Dendritic cell treated with granulocyte-macrophage colony-stimulating factor and Interleukin-4, amounts not matched to agents 40 ng/mL and 50 ng/mL, for 4 days (primary cell): Measurements from ENCODE around the gene KCTD10.

Experiments
- H3K27ac Mint-ChIP-seq: one replicate; pipeline ENCODE4 v1.8.0; 2022; ENCODE audit warnings: mild to moderate bottlenecking, mixed read lengths
- H3K27me3 Mint-ChIP-seq: one replicate; pipeline ENCODE4 v1.8.0; 2022; ENCODE audit warnings: mild to moderate bottlenecking, mixed read lengths
- H3K36me3 Mint-ChIP-seq: one replicate; pipeline ENCODE4 v1.8.0; 2022; ENCODE audit warnings: low read depth, mixed read lengths
- H3K4me1 Mint-ChIP-seq: one replicate; pipeline ENCODE4 v1.8.0; 2022; ENCODE audit warnings: low read depth, mixed read lengths
- H3K4me3 Mint-ChIP-seq: one replicate; pipeline ENCODE4 v1.8.0; 2022; ENCODE audit warnings: mild to moderate bottlenecking, moderate library complexity, mixed read lengths
- H3K9me3 Mint-ChIP-seq: one replicate; pipeline ENCODE4 v1.8.0; 2022; ENCODE audit warnings: mixed read lengths
- intact Hi-C: fragments of 100-400 bp; cut with micrococcal nuclease; formaldehyde crosslinking; loops from one replicate; pipeline ENCODE4 v1.15.0; 2022

Gene KCTD10

GRCh38 chr12:109477185-109477962 is at the start of gene KCTD10, which contains the start of gene UBE3B:
TSS of gene KCTD10 (minus strand) at chr12:109477300. CDS start at chr12:109477262, 38 bp downstream.
TSS of gene UBE3B (plus strand) at chr12:109477634. CDS start at chr12:109483552, 5,918 bp downstream.
- no peaks in the 10 kb centered on the region for H3K27me3 Mint-ChIP-seq
- peak within 1 kb of the TSS; percentile 99 for H3K27ac Mint-ChIP-seq
- H3K36me3 Mint-ChIP-seq, result peaks cover 32% of the 10 kb centered on the region
- H3K9me3 Mint-ChIP-seq, result no peaks in the 10 kb centered on the region
- H3K4me3 Mint-ChIP-seq, result peak within 1 kb of the TSS; percentile 96
- intact Hi-C loops, result loop anchor here (2.0 kb wide), 2 partner anchors 15 to 45 kb away; no protein-coding TSS in a partner anchor
- H3K4me1 Mint-ChIP-seq, result peaks cover 44% of the 10 kb centered on the region

- peaks cover 100% of the 10 kb centered on the region for H3K36me3 Mint-ChIP-seq
- no peaks in the 10 kb centered on the region for H3K4me1 Mint-ChIP-seq
- intact Hi-C loops, result no loop called here
- no peak overlapping the region for H3K27ac Mint-ChIP-seq
- no peaks in the 10 kb centered on the region for H3K27me3 Mint-ChIP-seq
- H3K9me3 Mint-ChIP-seq, result no peaks in the 10 kb centered on the region
- H3K4me3 Mint-ChIP-seq, result no peak overlapping the region
Measured at GRCh38 chr12:109525279-109525585, 48.1 kb upstream of the KCTD10 start.

- Mint-ChIP-seq H3K9me3 (no peaks in the 10 kb centered on the region), H3K27me3 (no peaks in the 10 kb centered on the region), H3K4me3 (no peak overlapping the region), H3K36me3 (peaks cover 100% of the 10 kb centered on the region), H3K27ac (no peak overlapping the region), H3K4me1 (no peaks in the 10 kb centered on the region)
- intact Hi-C loops, result no loop called here
Measured at GRCh38 chr12:109524466-109525278, 47.6 kb upstream of the KCTD10 start.

GRCh38 chr12:109523504-109523903 is 46.4 kb upstream of the KCTD10 start:
- Mint-ChIP-seq H3K36me3 (peaks cover 99% of the 10 kb centered on the region), H3K27ac (no peak overlapping the region)

GRCh38 chr12:109523071-109523470 is 46.0 kb upstream of the KCTD10 start:
- H3K4me3 Mint-ChIP-seq, result no peak overlapping the region
- H3K27me3 Mint-ChIP-seq, result no peaks in the 10 kb centered on the region
- H3K36me3 Mint-ChIP-seq, result peaks cover 99% of the 10 kb centered on the region
- no peaks in the 10 kb centered on the region for H3K9me3 Mint-ChIP-seq
- H3K27ac Mint-ChIP-seq, result no peak overlapping the region
- H3K4me1 Mint-ChIP-seq, result no peaks in the 10 kb centered on the region
- intact Hi-C loops, result no loop called here

More at GRCh38 chr12:109523504-109523903, 46.4 kb upstream of the KCTD10 start:
- no peak overlapping the region for H3K4me3 Mint-ChIP-seq
- H3K4me1 Mint-ChIP-seq, result no peaks in the 10 kb centered on the region
- H3K27me3 Mint-ChIP-seq, result no peaks in the 10 kb centered on the region
- intact Hi-C loops, result no loop called here
- H3K9me3 Mint-ChIP-seq, result no peaks in the 10 kb centered on the region

- intact Hi-C loops, result no loop called here
- Mint-ChIP-seq H3K27ac (no peak overlapping the region), H3K27me3 (no peaks in the 10 kb centered on the region), H3K9me3 (no peaks in the 10 kb centered on the region), H3K4me3 (no peak overlapping the region), H3K4me1 (no peaks in the 10 kb centered on the region), H3K36me3 (peaks cover 99% of the 10 kb centered on the region)
Measured at GRCh38 chr12:109521831-109522230, 44.7 kb upstream of the KCTD10 start.

- H3K27ac Mint-ChIP-seq, result no peak overlapping the region
- H3K4me3 Mint-ChIP-seq, result no peak overlapping the region
- no peaks in the 10 kb centered on the region for H3K27me3 Mint-ChIP-seq
- intact Hi-C loops, result loop anchor here (5.0 kb wide), 1 partner anchor 78 kb away; no protein-coding TSS in a partner anchor
- no peaks in the 10 kb centered on the region for H3K4me1 Mint-ChIP-seq
- H3K9me3 Mint-ChIP-seq, result no peaks in the 10 kb centered on the region
- peaks cover 97% of the 10 kb centered on the region for H3K36me3 Mint-ChIP-seq
Measured at GRCh38 chr12:109519787-109520186, 42.7 kb upstream of the KCTD10 start.

GRCh38 chr12:109518820-109519665 is 41.9 kb upstream of the KCTD10 start:
- Mint-ChIP-seq H3K36me3 (peaks cover 97% of the 10 kb centered on the region), H3K27ac (no peak overlapping the region), H3K27me3 (no peaks in the 10 kb centered on the region), H3K4me1 (no peaks in the 10 kb centered on the region), H3K4me3 (no peak overlapping the region), H3K9me3 (no peaks in the 10 kb centered on the region)
- intact Hi-C loops, result loop anchor here (1.0 to 5.0 kb wide), 2 partner anchors 78 to 256 kb away; no protein-coding TSS in a partner anchor

GRCh38 chr12:109517619-109518018 is 40.5 kb upstream of the KCTD10 start:
- intact Hi-C loops, result loop anchor here (1.0 to 5.0 kb wide), 2 partner anchors 80 to 258 kb away; no protein-coding TSS in a partner anchor
- no peak overlapping the region for H3K27ac Mint-ChIP-seq
- H3K4me3 Mint-ChIP-seq, result no peak overlapping the region
- H3K27me3 Mint-ChIP-seq, result no peaks in the 10 kb centered on the region
- peaks cover 96% of the 10 kb centered on the region for H3K36me3 Mint-ChIP-seq
- no peaks in the 10 kb centered on the region for H3K9me3 Mint-ChIP-seq
- H3K4me1 Mint-ChIP-seq, result no peaks in the 10 kb centered on the region

- Mint-ChIP-seq H3K4me1 (no peaks in the 10 kb centered on the region), H3K4me3 (no peak overlapping the region), H3K36me3 (peaks cover 94% of the 10 kb centered on the region), H3K27ac (no peak overlapping the region), H3K27me3 (no peaks in the 10 kb centered on the region), H3K9me3 (no peaks in the 10 kb centered on the region)
- intact Hi-C loops, result no loop called here
Measured at GRCh38 chr12:109513977-109514376, 36.9 kb upstream of the KCTD10 start.

- Mint-ChIP-seq H3K9me3 (no peaks in the 10 kb centered on the region), H3K4me3 (no peak overlapping the region), H3K27me3 (no peaks in the 10 kb centered on the region), H3K27ac (no peak overlapping the region), H3K36me3 (peaks cover 93% of the 10 kb centered on the region), H3K4me1 (no peaks in the 10 kb centered on the region)
- intact Hi-C loops, result no loop called here
Measured at GRCh38 chr12:109513051-109513450, 36.0 kb upstream of the KCTD10 start.

- no peak overlapping the region for H3K4me3 Mint-ChIP-seq
- peaks cover 93% of the 10 kb centered on the region for H3K36me3 Mint-ChIP-seq
- no peaks in the 10 kb centered on the region for H3K9me3 Mint-ChIP-seq
- intact Hi-C loops, result no loop called here
- no peaks in the 10 kb centered on the region for H3K27me3 Mint-ChIP-seq
- no peaks in the 10 kb centered on the region for H3K4me1 Mint-ChIP-seq
- no peak overlapping the region for H3K27ac Mint-ChIP-seq
Measured at GRCh38 chr12:109512608-109513007, 35.5 kb upstream of the KCTD10 start.

- H3K36me3 Mint-ChIP-seq, result peaks cover 94% of the 10 kb centered on the region
- H3K4me3 Mint-ChIP-seq, result no peak overlapping the region
- H3K27ac Mint-ChIP-seq, result no peak overlapping the region
- H3K4me1 Mint-ChIP-seq, result no peaks in the 10 kb centered on the region
- H3K9me3 Mint-ChIP-seq, result no peaks in the 10 kb centered on the region
- intact Hi-C loops, result no loop called here
- H3K27me3 Mint-ChIP-seq, result no peaks in the 10 kb centered on the region
Measured at GRCh38 chr12:109510196-109510595, 33.1 kb upstream of the KCTD10 start.
